K562 (cell line): ENCODE results near the gene SRSF5. TPM values are rescaled to one million over a fixed set of nuclear protein-coding genes. Genes with fewer than 3 reads are reported as not detected.
A peak's percentile ranks its signal among the peaks of the same experiment; 100 is the strongest.

Experiments used
- ATF6 ChIP-seq: sonication (generic); formaldehyde crosslinking; IDR thresholded peaks from 2 replicates; pipeline ENCODE4 v1.4.0; 2020; ENCODE audit warnings: mild to moderate bottlenecking, missing genetic modification reagents
- BRCA1 ChIP-seq, 2 experiments: fragments of 450-650 bp in 1 of 2; sonication (generic) in 1 of 2; formaldehyde crosslinking in 1 of 2; IDR thresholded peaks; 2 replicates each; pipeline versions ENCODE4 v1.5.0 to v1.6.1; 2017 to 2020; ENCODE audit warnings: mild to moderate bottlenecking in 1 of 2, missing genetic modification reagents in 1 of 2
- CGGBP1 ChIP-seq: fragments of 250-450 bp; sonication (Bioruptor Pico); IDR thresholded peaks from 2 replicates; pipeline ENCODE4 v1.9.0; 2021; ENCODE audit warnings: mild to moderate bottlenecking
- FOSL1 ChIP-seq: fragments of 200-800 bp; sonication (Bioruptor generic); conservative IDR thresholded peaks from 2 replicates; pipeline ENCODE4 v1.6.1; 2016; ENCODE audit warnings: missing genetic modification characterization, missing compliant biosample characterization
- GABPB2 ChIP-seq: fragments of 250-450 bp; sonication (Bioruptor Pico); conservative IDR thresholded peaks from 2 replicates; pipeline ENCODE4 v1.5.1; 2021; ENCODE audit warnings: mild to moderate bottlenecking
- IRF2 ChIP-seq: sonication (generic); formaldehyde crosslinking; IDR thresholded peaks from 2 replicates; pipeline ENCODE4 v1.8.1; 2022; ENCODE audit warnings: mild to moderate bottlenecking, missing genetic modification reagents
- KDM4B ChIP-seq, 2 experiments: fragments of 450-650 bp in 1 of 2; sonication (generic) in 1 of 2; IDR thresholded peaks; 2 replicates each; pipeline ENCODE4 v1.6.1; 2016 to 2017; ENCODE audit warnings: borderline replicate concordance in 2 of 2, antibody characterized with exemption in 1 of 2, low read depth in 1 of 2, mild to moderate bottlenecking in 1 of 2
- KDM5B ChIP-seq: fragments of 200-600 bp; sonication (generic); IDR thresholded peaks from 2 replicates; pipeline ENCODE4 v1.6.1; 2012; ENCODE audit warnings: low read depth, mild to moderate bottlenecking, moderate library complexity, low read length, control low read depth, inconsistent platforms; ENCODE audit not compliant: insufficient replicate concordance
- MNT ChIP-seq, 2 experiments: fragments of 450-650 bp; conservative IDR thresholded peaks; 2 replicates each; pipeline ENCODE4 v1.6.1; 2017; ENCODE audit warnings: mild to moderate bottlenecking in 2 of 2, moderate library complexity in 2 of 2
- NONO ChIP-seq, 2 experiments: fragments of 200-400 bp in 1 of 2; fragments of 450-650 bp in 1 of 2; formaldehyde crosslinking in 1 of 2; IDR thresholded peaks; 2 replicates each; pipeline ENCODE4 v1.6.1; 2017; ENCODE audit warnings: low read depth in 2 of 2, mild to moderate bottlenecking in 2 of 2, moderate library complexity in 2 of 2, low read length in 1 of 2
- NR3C1 ChIP-seq: sonication (generic); formaldehyde crosslinking; IDR thresholded peaks from 2 replicates; pipeline ENCODE4 v1.8.1; 2022; ENCODE audit warnings: missing genetic modification reagents
- POLR2AphosphoS5 ChIP-seq: IDR thresholded peaks from 2 replicates; pipeline ENCODE4 v1.6.1; 2011; ENCODE audit warnings: mild to moderate bottlenecking, low read depth, low read length, moderate library complexity; ENCODE audit not compliant: control insufficient read depth, insufficient read depth
- SRSF7 ChIP-seq: fragments of 200-400 bp; formaldehyde crosslinking; optimal IDR thresholded peaks from 2 replicates; pipeline ENCODE3; 2017; ENCODE audit warnings: mild to moderate bottlenecking, low read depth, low read length
- TCF7L2 ChIP-seq: fragments of 150-350 bp; IDR thresholded peaks from 2 replicates; pipeline ENCODE4 v1.6.1; 2016; ENCODE audit warnings: low read depth, mild to moderate bottlenecking, low read length, moderate library complexity
- TFAP4 ChIP-seq: sonication (generic); formaldehyde crosslinking; IDR thresholded peaks from 2 replicates; pipeline ENCODE4 v1.8.0; 2022; ENCODE audit warnings: missing genetic modification reagents, mild to moderate bottlenecking, moderate library complexity, borderline replicate concordance
- TFE3 ChIP-seq: fragments of 450-650 bp; formaldehyde crosslinking; IDR thresholded peaks from 2 replicates; pipeline ENCODE4 v1.4.0; 2020; ENCODE audit warnings: mild to moderate bottlenecking, mixed read lengths
- ZNF253 ChIP-seq: fragments of 250-450 bp; sonication (Bioruptor Pico); conservative IDR thresholded peaks from 2 replicates; pipeline ENCODE4 v1.6.1; 2021; ENCODE audit warnings: mild to moderate bottlenecking
- ZNF583 ChIP-seq: fragments of 250-450 bp; sonication (Bioruptor Pico); IDR thresholded peaks from 2 replicates; pipeline ENCODE4 v1.4.0; 2020
- polyA plus RNA-seq, 8 experiments: library from polyadenylated mRNA; depleted of rRNA in 4 of 8; stranded (reverse) in 5 of 8; unstranded in 3 of 8; fragments of >200 nt; fragmentation: Nextera tagmentation in 2 of 8; fragmentation: Illumina TruSeq in 1 of 8; extraction: Ambion mirVana in 2 of 8; extraction: Trizol in 1 of 8; gene quantifications; 2 replicates each; pipeline versions ENCODE4 v1.2.1 to v1.2.3, GENCODE V29; 2011 to 2014; ENCODE audit warnings: inconsistent platforms in 1 of 8, missing spikeins in 1 of 8
- total RNA-seq, 7 experiments: library from RNA; depleted of rRNA in 6 of 7; stranded (reverse); fragments of >200 nt in 6 of 7; fragmentation: Illumina TruSeq in 2 of 7; extraction: Trizol in 2 of 7; gene quantifications; 2 replicates each; pipeline versions ENCODE4 v1.2.1 to v1.2.3, GENCODE V29; 2011 to 2021; ENCODE audit warnings: low replicate concordance in 1 of 7

Gene SRSF5
- total and polyA plus RNA-seq, 9 of the 15 experiments (the other 6 are each of a cell fraction or from before 2014, with no cell fraction given), result 108 to 460 (median 212) TPM

- TF ChIP-seq CGGBP1 (no peak), NR3C1 (no peak), TCF7L2 (no peak), ZNF253 (CRISPR knock-in tag) (no peak), TFAP4 (CRISPR knock-in tag) (peak; percentile 60; the same call in 1 of the 2 replicates), BRCA1 (IDR thresholded peaks at IDR 0.05) (no peak), BRCA1 (CRISPR knock-in tag; IDR thresholded peaks at IDR 0.05) (no peak), KDM4B (IDR thresholded peaks at IDR 0.05; ENCODE audit: borderline replicate concordance in 2 of 2, low read depth in 1 of 2) (no peak), ZNF583 (CRISPR knock-in tag) (no peak), MNT (conservative IDR thresholded peaks at IDR 0.05) (no peak), TFE3 (CRISPR knock-in tag) (no peak), POLR2AphosphoS5 (no peak), NONO (IDR thresholded peaks at IDR 0.05; ENCODE audit: low read depth in 2 of 2, low read length in 1 of 2) (peak in 1 of 2 experiments; percentile 38; a peak in 1 of 4 replicates), KDM5B (no peak), FOSL1 (tag) (no peak; the same call in 1 of the 2 replicates), ATF6 (CRISPR knock-in tag) (no peak), SRSF7 (no peak), IRF2 (CRISPR knock-in tag) (no peak), GABPB2 (CRISPR knock-in tag) (no peak)
Measured at GRCh38 chr14:69726761-69727511, 40.0 kb upstream of the SRSF5 start (continued).
